Naive B cell (primary cell): ENCODE measurements around the gene ZNF202. TPM values are rescaled to one million over a fixed set of nuclear protein-coding genes. Genes with fewer than 3 reads are reported as not detected.
A peak's percentile ranks its signal among the peaks of the same experiment; 100 is the strongest.
"Not testable (repeated sequence)": the region's sequence is repeated elsewhere in the genome, so short reads cannot be mapped to it uniquely, and the experiment has no call there.

ENCODE experiments used
- ATAC-seq, 2 donors: fragments of 150-1000 bp; cut with Tn5 transposase; 2 replicates each; pipeline ENCODE4 v1.10.0; 2021; ENCODE audit warnings: low read depth in 2 of 2, mild to moderate bottlenecking in 2 of 2, moderate library complexity in 2 of 2
- DNase-seq: peaks from one replicate; pipeline ENCODE4 v3.0.0; 2022
- H3K27ac Mint-ChIP-seq, 6 donors: one replicate each; pipeline ENCODE4 v1.8.0; 2020 to 2022; ENCODE audit warnings: mild to moderate bottlenecking in 6 of 6, mixed read lengths in 6 of 6, moderate library complexity in 5 of 6, inconsistent platforms in 2 of 6
- H3K27me3 Mint-ChIP-seq, 3 donors: one replicate each; pipeline ENCODE4 v1.8.0; 2021 to 2022; ENCODE audit warnings: mixed read lengths in 3 of 3, mild to moderate bottlenecking in 1 of 3
- H3K36me3 Mint-ChIP-seq, 2 donors: one replicate each; pipeline ENCODE4 v1.8.0; 2020 to 2022; ENCODE audit warnings: mixed read lengths in 2 of 2, inconsistent platforms in 1 of 2, mild to moderate bottlenecking in 1 of 2
- H3K4me1 Mint-ChIP-seq, 3 donors: one replicate each; pipeline ENCODE4 v1.8.0; 2020 to 2022; ENCODE audit warnings: mixed read lengths in 3 of 3, inconsistent platforms in 1 of 3, mild to moderate bottlenecking in 1 of 3, moderate library complexity in 1 of 3
- H3K4me3 Mint-ChIP-seq, 8 donors: one replicate each; pipeline ENCODE4 v1.8.0; 2020 to 2022; ENCODE audit warnings: mild to moderate bottlenecking in 8 of 8, mixed read lengths in 8 of 8, moderate library complexity in 8 of 8, inconsistent platforms in 2 of 8
- H3K9me3 Mint-ChIP-seq, 7 donors: one replicate each; pipeline ENCODE4 v1.8.0; 2020 to 2022; ENCODE audit warnings: mixed read lengths in 7 of 7, mild to moderate bottlenecking in 5 of 7, inconsistent platforms in 2 of 7, moderate library complexity in 1 of 7
- polyA plus RNA-seq, 6 donors: library from polyadenylated mRNA; unstranded; fragments of 300-500 nt; fragmentation: Illumina TruSeq; gene quantifications; one replicate each; pipeline ENCODE4 v1.2.3, GENCODE V29; 2021; ENCODE audit warnings: low read depth in 6 of 6

Gene ZNF202
- polyA plus RNA-seq, 6 donors from 2014 or later: 6.3 to 16.4 (median 8.8) TPM; not detected in 1

- no peak for DNase-seq
- Mint-ChIP-seq H3K27me3 (peaks cover 25 to 48% (median 40%) of the 10 kb centered on the region in 3 donors), H3K36me3 (no peaks in the 10 kb centered on the region), H3K4me3 (no peak overlapping the region), H3K4me1 (no peaks in the 10 kb centered on the region), H3K9me3 (peaks cover 0 to 2% (median 0%) of the 10 kb centered on the region in 7 donors), H3K27ac (peak overlapping the region in 1 of 6 donors; percentile 54)
- no peak for ATAC-seq
These were observed 14.4 kb upstream of the ZNF202 start for GRCh38 chr11:123755813-123756212.

GRCh38 chr11:123755344-123755743, 13.9 kb upstream of the ZNF202 start:
- DNase-seq (no peak), ATAC-seq (no peak)
- Mint-ChIP-seq H3K27me3 (peaks cover 29 to 53% (median 45%) of the 10 kb centered on the region in 3 donors), H3K4me3 (no peak overlapping the region), H3K9me3 (peaks cover 0 to 2% (median 0%) of the 10 kb centered on the region in 7 donors), H3K4me1 (no peaks in the 10 kb centered on the region), H3K36me3 (no peaks in the 10 kb centered on the region), H3K27ac (no peak overlapping the region)

GRCh38 chr11:123754101-123754568, 12.7 kb upstream of the ZNF202 start, which contains the start of gene OR6X1:
Gene OR6X1 (minus strand): TSS chr11:123754518. CDS start chr11:123754518, 0 bp downstream.
- H3K36me3 Mint-ChIP-seq: no peaks in the 10 kb centered on the region
- no peak within 1 kb of the TSS for H3K4me3 Mint-ChIP-seq
- ATAC-seq (no peak), DNase-seq (no peak)
- peaks cover 0 to 9% (median 2%) of the 10 kb centered on the region in 7 donors for H3K9me3 Mint-ChIP-seq
- peak within 1 kb of the TSS in 1 of 6 donors; percentile 3 for H3K27ac Mint-ChIP-seq
- H3K27me3 Mint-ChIP-seq: peaks cover 36 to 60% (median 51%) of the 10 kb centered on the region in 3 donors
- H3K4me1 Mint-ChIP-seq: no peaks in the 10 kb centered on the region

GRCh38 chr11:123753110-123753509, 11.7 kb upstream of the ZNF202 start:
- no peaks in the 10 kb centered on the region for H3K4me1 Mint-ChIP-seq

GRCh38 chr11:123751781-123752180, 10.3 kb upstream of the ZNF202 start:
- peaks cover 42 to 66% (median 62%) of the 10 kb centered on the region in 3 donors for H3K27me3 Mint-ChIP-seq
- H3K36me3 Mint-ChIP-seq: no peaks in the 10 kb centered on the region
- H3K4me3 Mint-ChIP-seq: no peak overlapping the region
- no peaks in the 10 kb centered on the region for H3K4me1 Mint-ChIP-seq
- peaks cover 0 to 25% (median 6%) of the 10 kb centered on the region in 7 donors for H3K9me3 Mint-ChIP-seq
- ATAC-seq: no peak
- no peak for DNase-seq
- H3K27ac Mint-ChIP-seq: no peak overlapping the region

More at GRCh38 chr11:123753110-123753509, 11.7 kb upstream of the ZNF202 start:
- no peak overlapping the region for H3K4me3 Mint-ChIP-seq
- peaks cover 40 to 62% (median 61%) of the 10 kb centered on the region in 3 donors for H3K27me3 Mint-ChIP-seq
- ATAC-seq (no peak), DNase-seq (no peak)
- H3K36me3 Mint-ChIP-seq: no peaks in the 10 kb centered on the region
- peaks cover 0 to 20% (median 6%) of the 10 kb centered on the region in 7 donors for H3K9me3 Mint-ChIP-seq
- H3K27ac Mint-ChIP-seq: no peak overlapping the region

- not testable (repeated sequence) for DNase-seq
These were observed 6.9 kb upstream of the ZNF202 start for GRCh38 chr11:123748349-123748748.

GRCh38 chr11:123745764-123746451, 4.4 kb upstream of the ZNF202 start:
- peaks cover 0 to 8% of the 10 kb centered on the region in 2 donors for H3K36me3 Mint-ChIP-seq
- peaks cover 32 to 54% (median 48%) of the 10 kb centered on the region in 3 donors for H3K27me3 Mint-ChIP-seq
- no peak overlapping the region for H3K27ac Mint-ChIP-seq
- ATAC-seq (no peak), DNase-seq (no peak)
- peaks cover 0 to 25% (median 5%) of the 10 kb centered on the region in 7 donors for H3K9me3 Mint-ChIP-seq
- no peak overlapping the region for H3K4me3 Mint-ChIP-seq
- peaks cover 9 to 15% (median 14%) of the 10 kb centered on the region in 3 donors for H3K4me1 Mint-ChIP-seq

More at GRCh38 chr11:123748349-123748748, 6.9 kb upstream of the ZNF202 start:
- peaks cover 0 to 25% (median 5%) of the 10 kb centered on the region in 7 donors for H3K9me3 Mint-ChIP-seq
- H3K4me1 Mint-ChIP-seq, H3K27ac Mint-ChIP-seq, H3K36me3 Mint-ChIP-seq, H3K4me3 Mint-ChIP-seq, ATAC-seq: not testable (repeated sequence)
- H3K27me3 Mint-ChIP-seq: peaks cover 44 to 73% (median 67%) of the 10 kb centered on the region in 3 donors

GRCh38 chr11:123742724-123743120, 1.3 kb upstream of the ZNF202 start:
- peak overlapping the region in 1 of 6 donors; percentile 99 for H3K27ac Mint-ChIP-seq
- peak overlapping the region in 4 of 8 donors; percentile 92 to 98 (median 96) for H3K4me3 Mint-ChIP-seq
- H3K9me3 Mint-ChIP-seq: peaks cover 0 to 2% (median 0%) of the 10 kb centered on the region in 7 donors
- peaks cover 0 to 8% of the 10 kb centered on the region in 2 donors for H3K36me3 Mint-ChIP-seq
- peaks cover 27 to 40% (median 32%) of the 10 kb centered on the region in 3 donors for H3K4me1 Mint-ChIP-seq
- peaks cover 13 to 29% (median 28%) of the 10 kb centered on the region in 3 donors for H3K27me3 Mint-ChIP-seq
- no peak for ATAC-seq
- no peak for DNase-seq

- peak overlapping the region; percentile 92 to 98 (median 96) for H3K4me3 Mint-ChIP-seq
- H3K4me1 Mint-ChIP-seq: peaks cover 32 to 42% (median 33%) of the 10 kb centered on the region in 3 donors
- H3K27ac Mint-ChIP-seq: peak overlapping the region; percentile 90 to 99 (median 96)
- DNase-seq: no peak
- peaks cover 0 to 13% of the 10 kb centered on the region in 2 donors for H3K36me3 Mint-ChIP-seq
- no peaks in the 10 kb centered on the region for H3K9me3 Mint-ChIP-seq
- H3K27me3 Mint-ChIP-seq: peaks cover 9 to 24% (median 23%) of the 10 kb centered on the region in 3 donors
- ATAC-seq: no peak
These were observed 717 bp upstream of the ZNF202 start for GRCh38 chr11:123742031-123742723.

GRCh38 chr11:123740787-123741158, 687 bp downstream of the ZNF202 start:
- peak overlapping the region; percentile 92 to 98 (median 96) for H3K4me3 Mint-ChIP-seq
- H3K9me3 Mint-ChIP-seq: no peaks in the 10 kb centered on the region
- peaks cover 0 to 16% of the 10 kb centered on the region in 2 donors for H3K36me3 Mint-ChIP-seq
- no peak for DNase-seq
- peaks cover 5 to 14% (median 13%) of the 10 kb centered on the region in 3 donors for H3K27me3 Mint-ChIP-seq
- peaks cover 32 to 42% (median 34%) of the 10 kb centered on the region in 3 donors for H3K4me1 Mint-ChIP-seq
- ATAC-seq: no peak
- H3K27ac Mint-ChIP-seq: peak overlapping the region; percentile 67 to 98 (median 92)

GRCh38 chr11:123738374-123738773, 3.1 kb downstream of the ZNF202 start:
- H3K4me3 Mint-ChIP-seq: peak overlapping the region in 1 of 8 donors; percentile 98
- H3K9me3 Mint-ChIP-seq: no peaks in the 10 kb centered on the region
- no peak overlapping the region for H3K27ac Mint-ChIP-seq
- DNase-seq (no peak), ATAC-seq (no peak)
- H3K27me3 Mint-ChIP-seq: peaks cover 0 to under 1% (median 0%) of the 10 kb centered on the region in 3 donors
- H3K4me1 Mint-ChIP-seq: peaks cover 43 to 47% (median 44%) of the 10 kb centered on the region in 3 donors
- H3K36me3 Mint-ChIP-seq: peaks cover 5 to 16% of the 10 kb centered on the region in 2 donors

- DNase-seq (no peak), ATAC-seq (no peak)
- no peaks in the 10 kb centered on the region for H3K9me3 Mint-ChIP-seq
- peaks cover 35 to 36% (median 35%) of the 10 kb centered on the region in 3 donors for H3K4me1 Mint-ChIP-seq
- no peak overlapping the region for H3K4me3 Mint-ChIP-seq
- H3K36me3 Mint-ChIP-seq: peaks cover 5 to 12% of the 10 kb centered on the region in 2 donors
- no peaks in the 10 kb centered on the region for H3K27me3 Mint-ChIP-seq
- H3K27ac Mint-ChIP-seq: no peak overlapping the region
These were observed 4.7 kb downstream of the ZNF202 start for GRCh38 chr11:123736769-123737168.

- Mint-ChIP-seq H3K4me1 (peaks cover 4 to 5% (median 4%) of the 10 kb centered on the region in 3 donors), H3K36me3 (peaks cover 48 to 52% of the 10 kb centered on the region in 2 donors), H3K27ac (peak overlapping the region in 1 of 6 donors; percentile 81), H3K4me3 (peak overlapping the region in 1 of 8 donors; percentile 10), H3K9me3 (peaks cover 4 to 22% (median 12%) of the 10 kb centered on the region in 7 donors), H3K27me3 (no peaks in the 10 kb centered on the region)
- ATAC-seq: no peak
- no peak for DNase-seq
These were observed 11.9 kb downstream of the ZNF202 start for GRCh38 chr11:123729602-123730001.
